GM12878 (cell line): Measurements from ENCODE around the gene LRCH4. TPM values are rescaled to one million over a fixed set of nuclear protein-coding genes. Genes with fewer than 3 reads are reported as not detected.

Experiments
- ATAC-seq: fragments of 200-7000 bp; cut with Tn5 transposase; 3 replicates; pipeline ENCODE4 v1.9.1; 2020; ENCODE audit warnings: mild to moderate bottlenecking, moderate library complexity
- BruUV-seq: library from RNA; stranded (reverse); fragments of 400-500 nt; replicated peaks from 2 replicates; lab custom pipeline; 2021; lab: Mats Ljungman, UMichigan
- CTCF ChIA-PET: fragments of 300-600 bp; sonication (Branson Sonifier 250); formaldehyde crosslinking; extraction: SDS; loops from one replicate; lab custom pipeline; 2021; ENCODE audit warnings: inconsistent platforms; lab: Yijun Ruan, JAX
- POLR2A ChIA-PET: fragments of 350-600 bp; formaldehyde crosslinking; extraction: SDS; loops from one replicate; lab custom pipeline; 2021; ENCODE audit warnings: inconsistent platforms; lab: Charles Lee
- RAD21 ChIA-PET: fragments of 300-600 bp; sonication (Branson Sonifier 250); formaldehyde crosslinking; loops from one replicate; lab custom pipeline; 2023; ENCODE audit warnings: antibody characterized with exemption; ENCODE audit not compliant: unreplicated experiment; lab: Charles Lee
- SMC1A ChIA-PET: fragments of 300-600 bp; sonication (Branson Sonifier 250); formaldehyde crosslinking; loops from one replicate; lab custom pipeline; 2023; ENCODE audit not compliant: unreplicated experiment, uncharacterized antibody; lab: Charles Lee
- DNase-seq: peaks from one replicate; pipeline ENCODE4 v3.0.0-alpha.2; 2011; ENCODE audit warnings: low read depth, low spot score
- FAIRE-seq: peaks from 3 replicates; lab custom pipeline; 2011; peaks lifted over from hg19 to GRCh38; lab: Jason Lieb, UNC
- H2AFZ ChIP-seq: 2 replicates; pipeline ENCODE4 v1.6.0; 2011; ENCODE audit warnings: low read depth, low read length, control low read depth; ENCODE audit not compliant: control insufficient read depth
- H3K27ac ChIP-seq: 2 replicates; pipeline ENCODE4 v1.5.1; 2011; ENCODE audit warnings: control low read depth; ENCODE audit not compliant: control insufficient read depth, insufficient read depth
- H3K27me3 ChIP-seq, 2 experiments: replicated peaks in 1 of 2; 2 replicates each; pipeline versions ENCODE4 v1.6.0 to v1.6.1; 2011; ENCODE audit warnings: low read length in 1 of 2; ENCODE audit not compliant: control insufficient read depth in 2 of 2, insufficient read depth in 2 of 2
- H3K36me3 ChIP-seq, 2 experiments: 2 replicates each; pipeline ENCODE4 v1.5.1; 2011; ENCODE audit warnings: low read length in 1 of 2; ENCODE audit not compliant: control insufficient read depth in 2 of 2, insufficient read depth in 2 of 2
- H3K4me1 ChIP-seq: 2 replicates; pipeline ENCODE4 v1.6.1; 2011; ENCODE audit warnings: mild to moderate bottlenecking, low read length, moderate library complexity, mixed read lengths; ENCODE audit not compliant: control insufficient read depth, insufficient read depth
- H3K4me2 ChIP-seq: 2 replicates; pipeline ENCODE4 v1.6.0; 2011; ENCODE audit warnings: control low read depth; ENCODE audit not compliant: control insufficient read depth, insufficient read depth
- H3K4me3 ChIP-seq: fragments of 200-600 bp; sonication (generic); 2 replicates; pipeline ENCODE4 v1.5.1; 2016
- H3K79me2 ChIP-seq: 2 replicates; pipeline ENCODE4 v1.6.0; 2011; ENCODE audit warnings: low read length; ENCODE audit not compliant: control insufficient read depth, insufficient read depth
- H3K9ac ChIP-seq: 2 replicates; pipeline ENCODE4 v1.8.0; 2011; ENCODE audit warnings: low read length, control low read depth, mixed read lengths; ENCODE audit not compliant: control insufficient read depth, insufficient read depth
- H3K9me3 ChIP-seq: replicated peaks from 3 replicates; pipeline ENCODE4 v1.5.1; 2011; ENCODE audit warnings: mild to moderate bottlenecking, low read length; ENCODE audit not compliant: control insufficient read depth, insufficient read depth
- H4K20me1 ChIP-seq: 2 replicates; pipeline ENCODE4 v1.6.0; 2011; ENCODE audit not compliant: control insufficient read depth, insufficient read depth
- ASH2L ChIP-seq: fragments of 300-600, 200-600 bp; sonication (generic); IDR thresholded peaks from 2 replicates; pipeline ENCODE4 v1.6.1; 2017; ENCODE audit warnings: low read depth, mild to moderate bottlenecking, borderline replicate concordance
- ATF2 ChIP-seq: IDR thresholded peaks from 2 replicates; pipeline ENCODE4 v1.6.1; 2012; ENCODE audit warnings: low read length, inconsistent platforms
- BCL11A ChIP-seq: IDR thresholded peaks from 2 replicates; pipeline ENCODE4 v1.6.1; 2011; ENCODE audit warnings: low read depth, low read length
- BHLHE40 ChIP-seq, 2 experiments: fragments of 450-650 bp in 1 of 2; IDR thresholded peaks; 2 replicates each; pipeline ENCODE4 v1.6.1; 2011 to 2017; ENCODE audit warnings: low read depth in 2 of 2, borderline replicate concordance in 1 of 2, improper control_type of control experiment in 1 of 2, low read length in 1 of 2, mild to moderate bottlenecking in 1 of 2
- CREB1 ChIP-seq: IDR thresholded peaks from 2 replicates; pipeline ENCODE4 v1.6.1; 2012; ENCODE audit warnings: low read depth, mild to moderate bottlenecking, inconsistent platforms
- CTCF ChIP-seq, 3 experiments: IDR thresholded peaks in 2 of 3; conservative IDR thresholded peaks in 1 of 3; 2 replicates each; pipeline ENCODE4 v1.5.1; 2011; ENCODE audit warnings: low read depth in 3 of 3, low read length in 3 of 3, mild to moderate bottlenecking in 3 of 3, control low read depth in 2 of 3, moderate library complexity in 2 of 3, inconsistent platforms in 1 of 3, mixed read lengths in 1 of 3; ENCODE audit not compliant: control insufficient read depth in 2 of 3, insufficient read depth in 1 of 3; ENCODE audit errors: extremely low read depth in 1 of 3
- FOS ChIP-seq: IDR thresholded peaks from 3 replicates; pipeline ENCODE4 v1.6.1; 2011; ENCODE audit warnings: borderline replicate concordance; ENCODE audit not compliant: insufficient read length; ENCODE audit errors: extremely low read depth
- KLF5 ChIP-seq: fragments of 450-650 bp; IDR thresholded peaks from 2 replicates; pipeline ENCODE4 v1.6.1; 2014; ENCODE audit warnings: mild to moderate bottlenecking; ENCODE audit not compliant: partially characterized antibody
- MLLT1 ChIP-seq: fragments of 450-650 bp; IDR thresholded peaks from 2 replicates; pipeline ENCODE4 v1.6.1; 2016; ENCODE audit warnings: mild to moderate bottlenecking
- PAX8 ChIP-seq: fragments of 450-650 bp; IDR thresholded peaks from 2 replicates; pipeline ENCODE4 v1.6.1; 2017; ENCODE audit warnings: mild to moderate bottlenecking, moderate library complexity
- WRNIP1 ChIP-seq: IDR thresholded peaks from 2 replicates; pipeline ENCODE4 v1.6.1; 2011; ENCODE audit warnings: low read depth, low read length, improper control_type of control experiment, borderline replicate concordance
- ZNF687 ChIP-seq: fragments of 450-650 bp; IDR thresholded peaks from 2 replicates; pipeline ENCODE4 v1.6.1; 2017; ENCODE audit warnings: mild to moderate bottlenecking, moderate library complexity
- WGBS: methylation state at CpG from one replicate; pipeline ENCODE4 v1.1.6; 2016; ENCODE audit warnings: low lambda C conversion rate; ENCODE audit not compliant: insufficient replicate concordance, insufficient coverage; ENCODE audit errors: missing lambda C conversion rate; 5-methylcytosine and 5-hydroxymethylcytosine counted together
- in situ Hi-C: fragments of 300-500 bp; cut with MboI; formaldehyde crosslinking; loops from 9 replicates; pipeline ENCODE4 v1.14.3; 2018; ENCODE audit warnings: mixed read lengths
- intact Hi-C: fragments of 100-400 bp; cut with micrococcal nuclease; formaldehyde crosslinking; loops from one replicate; pipeline ENCODE4 v1.14.2; 2022; ENCODE audit not compliant: unreplicated experiment
- polyA plus RNA-seq, 11 experiments: library from polyadenylated mRNA; depleted of rRNA in 4 of 11; unstranded in 6 of 11; stranded (reverse) in 5 of 11; fragments of >200 nt; fragmentation: Nextera tagmentation in 4 of 11; fragmentation: Illumina TruSeq in 1 of 11; extraction: Ambion mirVana in 4 of 11; extraction: Trizol in 1 of 11; gene quantifications; 1 replicate in 1 of 11; 2 replicates in 10 of 11; pipeline versions ENCODE4 v1.2.1 to v1.2.3, GENCODE V29; 2011 to 2016; ENCODE audit warnings: inconsistent platforms in 2 of 11, missing spikeins in 2 of 11, low read depth in 1 of 11
- total RNA-seq, 4 experiments: library from RNA; depleted of rRNA in 3 of 4; stranded (reverse); fragments of >200 nt in 3 of 4; fragmentation: Illumina TruSeq in 1 of 4; extraction: Trizol in 1 of 4; gene quantifications; 2 replicates each; pipeline versions ENCODE4 v1.2.1 to v1.2.3, GENCODE V29; 2013 to 2021

LRCH4 gene
- total and polyA plus RNA-seq, 10 of the 15 experiments (the other 5 are each of a cell fraction or from before 2014, with no cell fraction given), result 0.58 to 96.7 (median 28.4) TPM

- POLR2A ChIA-PET, result no interaction called here
- intact Hi-C loops, result no loop called here
- Histone ChIP-seq H3K27ac (no peak overlapping the region), H3K36me3 (peaks cover 11 to 20% of the 10 kb centered on the region in 2 experiments), H3K79me2 (no peaks in the 10 kb centered on the region), H2AFZ (no peak overlapping the region), H3K4me1 (no peaks in the 10 kb centered on the region; the same call in 1 of the 2 replicates), H3K9me3 (no peaks in the 10 kb centered on the region), H3K4me3 (no peak overlapping the region), H3K9ac (no peak overlapping the region), H3K27me3 (no peaks in the 10 kb centered on the region)
- no peak for ATAC-seq
- RAD21 ChIA-PET, result no interaction called here
- no TSS peak for BruUV-seq
- in situ Hi-C loops, result no loop called here
- WGBS, result 95% methylated on average over 12 of the region's 14 CpGs
- no peak for TF ChIP-seq PAX8
- no peak for TF ChIP-seq FOS
- no peak for TF ChIP-seq BHLHE40 (IDR thresholded peaks at IDR 0.05; ENCODE audit: borderline replicate concordance in 1 of 2, low read depth in 2 of 2, low read length in 1 of 2)
- TF ChIP-seq ASH2L, result no peak
- no peak for TF ChIP-seq WRNIP1
- no peak for TF ChIP-seq KLF5
- no peak for TF ChIP-seq BCL11A
- no peak for TF ChIP-seq MLLT1
- no peak for TF ChIP-seq CTCF (IDR thresholded peaks at IDR 0.05 in 2 of 3, conservative IDR thresholded peaks at IDR 0.05 in 1 of 3; ENCODE audit: control insufficient read depth in 2 of 3, extremely low read depth in 1 of 3, insufficient read depth in 1 of 3, low read depth in 3 of 3, low read length in 3 of 3)
- TF ChIP-seq ZNF687, result no peak
- TF ChIP-seq ATF2, result no peak
- TF ChIP-seq CREB1, result no peak
- TF ChIP-seq, all 136 proteins: peak for 0
- Histone ChIP-seq H4K20me1 (no peaks in the 10 kb centered on the region), H3K4me2 (no peak overlapping the region)
- CTCF ChIA-PET, result interaction anchor here (1.2 to 1.8 kb wide), 2 partner anchors 11 to 14 kb away, joined by 3 to 7 read pairs; no protein-coding TSS in a partner anchor
- SMC1A ChIA-PET, result no interaction called here
- FAIRE-seq (no peak), DNase-seq (no peak)
Observed at GRCh38 chr7:100577507-100577906, 8.4 kb downstream of the LRCH4 start.
